Lower leg skin (tissue), 4 donors: Measurements from ENCODE around the gene CNTFR. TPM values are rescaled to one million over a fixed set of nuclear protein-coding genes. Genes with fewer than 3 reads are reported as not detected.

ENCODE experiments used
- DNase-seq, 2 donors: peaks; one replicate each; pipeline ENCODE4 v3.0.0-alpha.2; 2019; ENCODE audit warnings: low spot score in 2 of 2
- H3K4me3 ChIP-seq: fragments of 200-600 bp; sonication (generic); 2 replicates; pipeline ENCODE4 v1.5.1; 2017; ENCODE audit warnings: mild to moderate bottlenecking, low read depth; ENCODE audit not compliant: poor library complexity, severe bottlenecking
- CTCF ChIP-seq, 3 donors: fragments of 450-650 bp; IDR thresholded peaks; one replicate each; pipeline ENCODE4 v1.5.1; 2016; ENCODE audit warnings: antibody characterized with exemption in 3 of 3, mild to moderate bottlenecking in 3 of 3, moderate library complexity in 2 of 3
- POLR2A ChIP-seq, 2 donors: fragments of 450-650 bp; IDR thresholded peaks; one replicate each; pipeline ENCODE4 v1.6.1; 2016 to 2017; ENCODE audit warnings: antibody characterized with exemption in 2 of 2, mild to moderate bottlenecking in 1 of 2, moderate library complexity in 1 of 2
- WGBS, 2 donors: methylation state at CpG; one replicate each; pipeline ENCODE4 v1.1.5; 2018; 5-methylcytosine and 5-hydroxymethylcytosine counted together
- intact Hi-C: fragments of 100-400 bp; cut with DNase I; formaldehyde crosslinking; loops from one replicate; pipeline ENCODE4 v1.15.0; 2023; ENCODE audit warnings: low total_unique reads
- total RNA-seq, 4 donors: library from RNA; depleted of rRNA; stranded (reverse); fragments of >200 nt; gene quantifications; one replicate each; pipeline ENCODE4 v1.1.0, GENCODE V29; 2016

Gene CNTFR
- total RNA-seq, 4 donors from 2014 or later: 2.5 to 13.4 (median 3.9) TPM

GRCh38 chr9:34635556-34635955 lies 46.0 kb upstream of the CNTFR start:
- H3K4me3 ChIP-seq: no peak overlapping the region
- intact Hi-C loops: loop anchor here (10.0 kb wide), 1 partner anchor 69 kb away; no protein-coding TSS in a partner anchor
- 88 to 89% methylated on average over 14 of the region's 14 CpGs for WGBS, 2 donors
- no peak for DNase-seq
- TF ChIP-seq POLR2A (IDR thresholded peaks at IDR 0.05): no peak
- no peak for TF ChIP-seq CTCF (IDR thresholded peaks at IDR 0.05)

GRCh38 chr9:34634551-34635248 lies 45.2 kb upstream of the CNTFR start:
- DNase-seq: no peak
- WGBS, 2 donors: 75 to 77% methylated on average over 3 of the region's 3 CpGs
- H3K4me3 ChIP-seq: no peak overlapping the region
- intact Hi-C loops: loop anchor here (10.0 kb wide), 1 partner anchor 70 kb away; no protein-coding TSS in a partner anchor
- TF ChIP-seq POLR2A (IDR thresholded peaks at IDR 0.05): no peak
- TF ChIP-seq CTCF (IDR thresholded peaks at IDR 0.05): no peak

- WGBS, 2 donors: 13 to 25% methylated on average over 3 of the region's 3 CpGs
- DNase-seq: no peak
- peak in 1 of 3 donors; percentile 76 for TF ChIP-seq CTCF (IDR thresholded peaks at IDR 0.05)
- no peak for TF ChIP-seq POLR2A (IDR thresholded peaks at IDR 0.05)
- no peak overlapping the region for H3K4me3 ChIP-seq
- intact Hi-C loops: loop anchor here (10.0 kb wide), 1 partner anchor 71 kb away; no protein-coding TSS in a partner anchor
These were observed 44.5 kb upstream of the CNTFR start for GRCh38 chr9:34633851-34634550.

- 57 to 67% methylated on average over 5 of the region's 5 CpGs for WGBS, 2 donors
- TF ChIP-seq POLR2A (IDR thresholded peaks at IDR 0.05) (no peak), CTCF (IDR thresholded peaks at IDR 0.05) (no peak)
- no peak overlapping the region for H3K4me3 ChIP-seq
- intact Hi-C loops: loop anchor here (10.0 kb wide), 1 partner anchor 72 kb away; no protein-coding TSS in a partner anchor
- DNase-seq: no peak
These were observed 43.6 kb upstream of the CNTFR start for GRCh38 chr9:34633166-34633565.

- intact Hi-C loops: loop anchor here (10.0 kb wide), 1 partner anchor 74 kb away; no protein-coding TSS in a partner anchor
- 41 to 42% methylated on average over 5 of the region's 5 CpGs for WGBS, 2 donors
- DNase-seq: no peak
- TF ChIP-seq POLR2A (IDR thresholded peaks at IDR 0.05): no peak
- TF ChIP-seq CTCF (IDR thresholded peaks at IDR 0.05): no peak
- H3K4me3 ChIP-seq: no peak overlapping the region
These were observed 41.1 kb upstream of the CNTFR start for GRCh38 chr9:34630402-34631154.
